WERI-Rb-1 (cell line): ENCODE measurements around the gene TNC.

ENCODE experiments used
- DNase-seq: peaks from one replicate; pipeline ENCODE4 v3.0.0-alpha.2; 2020
- H3K27ac ChIP-seq: fragments of 250-450 bp; sonication (Bioruptor Pico); 2 replicates; pipeline ENCODE4 v1.5.1; 2020; ENCODE audit warnings: mild to moderate bottlenecking, moderate library complexity
- H3K27me3 ChIP-seq: fragments of 250-450 bp; sonication (Bioruptor Pico); 2 replicates; pipeline ENCODE4 v1.5.1; 2021; ENCODE audit warnings: mild to moderate bottlenecking, low read depth, moderate library complexity; ENCODE audit not compliant: insufficient read depth, severe bottlenecking
- H3K36me3 ChIP-seq: fragments of 250-450 bp; sonication (Bioruptor Pico); 2 replicates; pipeline ENCODE4 v1.5.1; 2020; ENCODE audit warnings: mild to moderate bottlenecking, moderate library complexity
- H3K4me3 ChIP-seq: 2 replicates; pipeline ENCODE4 v1.5.1; 2011; ENCODE audit warnings: low read depth, mild to moderate bottlenecking, control low read depth, low read length
- H3K9me3 ChIP-seq: fragments of 250-450 bp; sonication (Bioruptor Pico); 2 replicates; pipeline ENCODE4 v1.5.1; 2021; ENCODE audit warnings: mild to moderate bottlenecking, moderate library complexity; ENCODE audit not compliant: severe bottlenecking
- TF ChIP-seq, protein P1 (sequence below): IDR thresholded peaks from 2 replicates; pipeline ENCODE4 v1.5.1; 2011; ENCODE audit warnings: low read depth, mild to moderate bottlenecking, control low read depth, inconsistent platforms, low read length

TNC gene

DNA sequence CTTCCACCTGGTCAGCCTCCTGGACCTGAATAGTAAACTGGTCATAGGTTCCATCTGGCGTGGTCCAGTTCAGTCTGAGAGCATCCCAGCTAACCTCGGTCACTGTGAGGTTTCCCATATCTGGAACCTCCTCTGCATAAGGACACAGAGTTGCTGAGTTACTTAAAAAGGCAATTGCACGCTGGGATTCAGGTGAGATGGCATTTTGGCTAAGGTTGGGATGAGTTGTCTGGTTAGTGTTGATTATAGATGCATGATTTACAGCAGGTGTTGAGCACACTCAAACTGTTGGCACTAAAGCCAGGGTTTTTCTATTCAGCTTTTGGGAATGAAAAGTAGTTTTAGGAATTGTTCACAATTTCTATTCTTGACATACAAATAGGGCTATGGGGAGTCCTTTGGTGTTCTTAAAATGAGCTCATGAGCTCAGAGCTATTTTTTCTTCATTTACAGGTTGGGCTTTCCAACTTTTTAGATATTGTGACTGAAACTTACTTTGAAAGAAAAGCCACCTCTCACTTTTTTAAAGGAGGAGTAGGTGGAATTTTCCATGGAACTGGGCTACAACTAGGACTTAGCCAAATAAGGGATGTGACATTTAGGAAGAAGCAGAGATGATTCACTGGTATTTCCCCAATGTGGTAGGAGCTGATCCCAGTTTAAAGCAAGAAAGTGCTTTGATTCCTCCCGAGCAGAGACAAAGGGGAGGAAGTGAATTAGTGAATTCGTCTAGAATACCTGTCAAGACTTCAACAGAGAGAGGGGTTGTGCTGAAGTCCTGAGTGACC is 54.7 kb downstream of the TNC start:
- no peak overlapping the region for H3K4me3 ChIP-seq
- H3K27ac ChIP-seq: no peak overlapping the region
- H3K9me3 ChIP-seq: peaks cover 3% of the 10 kb centered on the region
- H3K27me3 ChIP-seq: no peaks in the 10 kb centered on the region
- peaks cover 4% of the 10 kb centered on the region for H3K36me3 ChIP-seq
- TF ChIP-seq, protein P1, sequence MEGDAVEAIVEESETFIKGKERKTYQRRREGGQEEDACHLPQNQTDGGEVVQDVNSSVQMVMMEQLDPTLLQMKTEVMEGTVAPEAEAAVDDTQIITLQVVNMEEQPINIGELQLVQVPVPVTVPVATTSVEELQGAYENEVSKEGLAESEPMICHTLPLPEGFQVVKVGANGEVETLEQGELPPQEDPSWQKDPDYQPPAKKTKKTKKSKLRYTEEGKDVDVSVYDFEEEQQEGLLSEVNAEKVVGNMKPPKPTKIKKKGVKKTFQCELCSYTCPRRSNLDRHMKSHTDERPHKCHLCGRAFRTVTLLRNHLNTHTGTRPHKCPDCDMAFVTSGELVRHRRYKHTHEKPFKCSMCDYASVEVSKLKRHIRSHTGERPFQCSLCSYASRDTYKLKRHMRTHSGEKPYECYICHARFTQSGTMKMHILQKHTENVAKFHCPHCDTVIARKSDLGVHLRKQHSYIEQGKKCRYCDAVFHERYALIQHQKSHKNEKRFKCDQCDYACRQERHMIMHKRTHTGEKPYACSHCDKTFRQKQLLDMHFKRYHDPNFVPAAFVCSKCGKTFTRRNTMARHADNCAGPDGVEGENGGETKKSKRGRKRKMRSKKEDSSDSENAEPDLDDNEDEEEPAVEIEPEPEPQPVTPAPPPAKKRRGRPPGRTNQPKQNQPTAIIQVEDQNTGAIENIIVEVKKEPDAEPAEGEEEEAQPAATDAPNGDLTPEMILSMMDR: no peak
- DNase-seq: no peak

GRCh38 chr9:115058684-115059315 is 59.2 kb downstream of the TNC start:
- Histone ChIP-seq H3K36me3 (peaks cover 4% of the 10 kb centered on the region), H3K27me3 (no peaks in the 10 kb centered on the region), H3K9me3 (no peaks in the 10 kb centered on the region), H3K4me3 (no peak overlapping the region), H3K27ac (no peak overlapping the region)
- no peak for DNase-seq
- TF ChIP-seq, protein P1: no peak

DNA sequence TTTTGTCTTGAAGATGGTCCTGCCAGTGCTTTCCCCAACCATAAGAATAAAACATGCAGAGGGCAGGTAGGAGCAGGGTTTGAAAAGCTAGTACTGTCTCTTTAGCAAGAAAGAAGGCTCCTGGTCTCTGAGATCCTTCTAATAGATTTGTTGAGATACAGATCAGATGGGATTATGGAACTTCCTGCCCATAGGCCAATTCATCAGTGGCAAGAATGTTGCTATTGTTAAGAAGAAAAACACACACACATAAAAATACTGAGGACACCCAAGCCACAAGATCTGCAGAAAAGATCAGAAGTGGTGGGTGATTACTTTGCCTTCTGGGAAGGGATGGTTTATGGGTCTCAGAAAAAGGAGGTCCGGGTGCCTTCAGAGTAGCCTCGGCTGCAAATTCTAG is 59.8 kb downstream of the TNC start:
- no peaks in the 10 kb centered on the region; the same call in 1 of the 2 replicates for H3K36me3 ChIP-seq
- no peaks in the 10 kb centered on the region for H3K9me3 ChIP-seq
- DNase-seq: no peak
- no peaks in the 10 kb centered on the region for H3K27me3 ChIP-seq
- TF ChIP-seq, protein P1: no peak
- H3K27ac ChIP-seq: no peak overlapping the region
- no peak overlapping the region for H3K4me3 ChIP-seq

GRCh38 chr9:115057559-115057958 is 60.4 kb downstream of the TNC start:
- DNase-seq: no peak
- no peaks in the 10 kb centered on the region for H3K36me3 ChIP-seq
- no peaks in the 10 kb centered on the region for H3K9me3 ChIP-seq
- H3K27me3 ChIP-seq: no peaks in the 10 kb centered on the region
- H3K4me3 ChIP-seq: no peak overlapping the region
- TF ChIP-seq, protein P1: no peak
- no peak overlapping the region for H3K27ac ChIP-seq

DNA sequence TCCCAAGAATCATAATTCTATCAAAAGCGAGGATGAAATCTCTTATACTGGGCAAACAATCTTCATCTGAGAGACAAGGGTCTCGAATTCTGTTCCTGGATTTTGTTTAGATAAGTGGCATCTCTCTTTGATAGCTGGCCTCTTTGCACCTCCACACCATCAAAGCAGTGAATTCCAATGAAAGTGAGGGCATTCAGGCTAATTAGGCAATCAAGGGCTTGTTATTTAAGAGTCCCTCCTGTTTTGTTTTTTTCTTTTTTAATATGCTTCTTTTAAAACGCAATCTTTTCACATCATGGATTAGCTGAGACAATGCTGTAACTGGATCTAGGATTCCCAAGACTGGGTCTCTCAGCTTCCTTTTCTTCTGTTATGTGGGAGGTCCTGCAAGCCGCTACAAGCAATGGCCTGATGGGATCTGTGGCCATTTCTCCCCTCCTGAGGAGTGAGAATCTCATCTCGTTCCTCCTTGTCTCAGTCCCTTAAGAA is 67.9 kb downstream of the TNC start:
- no peak for DNase-seq
- Histone ChIP-seq H3K4me3 (no peak overlapping the region), H3K9me3 (peaks cover 2% of the 10 kb centered on the region), H3K27me3 (no peaks in the 10 kb centered on the region), H3K27ac (no peak overlapping the region), H3K36me3 (no peaks in the 10 kb centered on the region)
- TF ChIP-seq, protein P1: no peak
